NOMO-1 (cell line): ENCODE measurements around the gene INCENP.
"Not testable (repeated sequence)": the region's sequence is repeated elsewhere in the genome, so short reads cannot be mapped to it uniquely, and the experiment has no call there.

Experiments used
- DNase-seq, 2 experiments: peaks; one replicate each; lab custom pipeline; 2025; ENCODE audit not compliant: unreplicated experiment in 2 of 2; lab: John Stamatoyannopoulos, UW

Gene INCENP

GRCh38 chr11:62166371-62166770 is 42.6 kb downstream of the INCENP start:
- no peak for DNase-seq

- no peak for DNase-seq
Observed at GRCh38 chr11:62169448-62169847, 45.6 kb downstream of the INCENP start.

- no peak for DNase-seq
Observed at GRCh38 chr11:62169935-62170334, 46.1 kb downstream of the INCENP start.

- peak; percentile 67 to 88 for DNase-seq
Observed at GRCh38 chr11:62171261-62171723, 47.5 kb downstream of the INCENP start.

- DNase-seq: no peak
Observed at GRCh38 chr11:62172294-62172693, 48.5 kb downstream of the INCENP start.

GRCh38 chr11:62176766-62177165 is 53.0 kb downstream of the INCENP start:
- no peak for DNase-seq

GRCh38 chr11:62179995-62180394 is 56.2 kb downstream of the INCENP start:
- no peak for DNase-seq

- DNase-seq: no peak
Observed at GRCh38 chr11:62181097-62181496, 57.3 kb downstream of the INCENP start.

GRCh38 chr11:62182147-62182891 is 58.5 kb downstream of the INCENP start:
- no peak for DNase-seq

- DNase-seq: no peak
Observed at GRCh38 chr11:62186195-62186594, 62.4 kb downstream of the INCENP start.

- no peak for DNase-seq
Observed at GRCh38 chr11:62190011-62190410, 66.2 kb downstream of the INCENP start, which contains the start of gene SCGB1D1. Gene SCGB1D1, plus strand, starts transcription at chr11:62190216. Its CDS starts 69 bp downstream, at chr11:62190285.

GRCh38 chr11:62193952-62194351 is 70.1 kb downstream of the INCENP start:
- no peak for DNase-seq

GRCh38 chr11:62195010-62195409 is 71.2 kb downstream of the INCENP start:
- not testable (repeated sequence) for DNase-seq

- DNase-seq: no peak
Observed at GRCh38 chr11:62195945-62196344, 72.1 kb downstream of the INCENP start.

- not testable (repeated sequence) for DNase-seq
Observed at GRCh38 chr11:62197400-62197799, 73.6 kb downstream of the INCENP start.

GRCh38 chr11:62201376-62201775 is 77.6 kb downstream of the INCENP start:
- DNase-seq: no peak
